GM19025 (cell line): ENCODE measurements around the gene CCDC167.
"Not testable (repeated sequence)": the region's sequence is repeated elsewhere in the genome, so short reads cannot be mapped to it uniquely, and the experiment has no call there.

Experiments used
- ATAC-seq: cut with Tn5 transposase; IDR thresholded peaks from one replicate; pipeline ENCODE4 v1.9.1; 2021; ENCODE audit warnings: mild to moderate bottlenecking, low read depth, moderate library complexity; ENCODE audit not compliant: unreplicated experiment

CCDC167 gene

GRCh38 chr6:37512400-37513011, 12.8 kb upstream of the CCDC167 start:
- no peak for ATAC-seq

DNA sequence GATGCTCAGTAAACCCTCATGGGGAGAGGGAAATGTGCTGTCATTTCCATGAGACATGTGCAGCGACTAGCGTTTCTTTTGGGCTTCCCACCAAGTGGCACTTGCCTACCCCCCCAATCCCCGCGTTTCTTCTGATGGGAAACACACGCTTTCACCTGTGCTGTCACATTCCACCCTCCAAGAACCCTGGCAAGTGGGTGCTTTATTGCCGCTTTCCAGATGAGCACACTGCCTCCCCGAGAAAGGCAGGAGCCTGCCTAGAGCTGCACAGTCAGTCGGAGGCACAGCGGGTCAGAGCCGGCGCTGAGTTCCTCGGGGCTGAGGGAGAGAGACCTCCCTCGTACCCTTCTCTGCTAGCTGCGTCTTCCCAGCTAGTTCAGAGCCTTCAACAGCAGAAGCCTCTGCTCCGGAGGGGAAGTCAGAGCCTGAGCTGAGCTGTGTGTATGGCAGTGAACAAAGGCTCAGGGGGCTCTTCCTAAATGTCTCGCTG, 12.3 kb upstream of the CCDC167 start:
- ATAC-seq, result no peak

DNA sequence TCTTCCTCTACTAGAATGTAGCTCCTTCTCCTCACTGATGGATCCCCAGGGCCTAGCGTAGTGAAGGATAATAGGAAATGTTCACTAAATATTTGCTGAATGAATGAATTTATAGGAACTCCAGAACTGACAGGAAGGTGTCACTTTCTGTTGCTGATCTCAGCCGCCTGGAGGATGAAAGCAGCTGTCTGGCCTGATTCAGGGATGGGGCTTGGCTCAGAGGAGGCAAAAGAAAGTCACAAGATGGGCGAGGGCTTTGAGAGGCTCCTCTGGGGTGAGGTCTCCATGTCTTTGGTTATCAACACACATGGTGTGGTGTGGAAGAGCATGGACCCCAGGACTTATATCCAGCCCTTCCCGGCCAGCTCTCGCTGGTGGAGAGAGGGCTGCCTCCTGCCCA, 11.5 kb upstream of the CCDC167 start:
- no peak for ATAC-seq

DNA sequence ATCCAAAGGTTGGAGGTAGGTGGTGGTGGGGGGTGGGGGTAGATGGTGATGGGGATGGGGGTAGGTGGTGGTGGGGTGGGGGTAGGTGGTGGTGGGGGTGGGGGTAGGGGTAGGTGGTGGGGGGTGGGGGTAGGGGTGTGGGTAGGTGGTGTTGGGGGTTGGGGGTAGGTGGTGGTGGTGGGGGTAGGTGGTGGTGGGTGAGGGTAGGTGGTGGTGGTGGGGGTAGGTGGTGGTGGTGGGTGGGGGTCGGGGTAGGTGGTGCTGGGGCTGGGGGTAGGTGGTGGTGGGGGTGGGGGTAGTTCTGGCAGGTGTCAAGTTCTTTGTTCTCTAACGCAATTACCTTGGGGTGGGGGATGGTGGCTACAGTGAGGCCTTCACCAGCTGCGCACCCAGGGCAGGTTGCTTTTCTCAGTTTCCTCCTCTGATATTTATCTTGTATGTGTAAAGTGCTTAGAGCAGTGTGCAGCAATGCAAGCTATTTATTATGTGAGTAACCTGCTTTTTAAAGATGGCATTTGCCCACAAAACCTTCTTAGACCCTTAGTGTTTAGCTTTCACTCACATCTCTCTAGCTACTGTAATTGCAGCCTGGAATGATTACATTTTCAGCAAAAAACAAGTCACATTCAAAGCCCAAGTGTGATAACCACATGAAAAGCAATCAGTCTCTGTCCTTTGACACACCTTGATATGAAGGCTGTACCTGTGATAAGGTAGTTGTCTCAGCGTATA, 8.2 kb upstream of the CCDC167 start:
- ATAC-seq, result no peak

- ATAC-seq, result no peak
These were observed 7.4 kb upstream of the CCDC167 start for GRCh38 chr6:37507077-37507476.

- no peak for ATAC-seq
These were observed 6.8 kb upstream of the CCDC167 start for GRCh38 chr6:37506479-37506878.

GRCh38 chr6:37504024-37504423, 4.3 kb upstream of the CCDC167 start:
- ATAC-seq, result no peak

- no peak for ATAC-seq
These were observed 3.7 kb upstream of the CCDC167 start for GRCh38 chr6:37503309-37503965.

DNA sequence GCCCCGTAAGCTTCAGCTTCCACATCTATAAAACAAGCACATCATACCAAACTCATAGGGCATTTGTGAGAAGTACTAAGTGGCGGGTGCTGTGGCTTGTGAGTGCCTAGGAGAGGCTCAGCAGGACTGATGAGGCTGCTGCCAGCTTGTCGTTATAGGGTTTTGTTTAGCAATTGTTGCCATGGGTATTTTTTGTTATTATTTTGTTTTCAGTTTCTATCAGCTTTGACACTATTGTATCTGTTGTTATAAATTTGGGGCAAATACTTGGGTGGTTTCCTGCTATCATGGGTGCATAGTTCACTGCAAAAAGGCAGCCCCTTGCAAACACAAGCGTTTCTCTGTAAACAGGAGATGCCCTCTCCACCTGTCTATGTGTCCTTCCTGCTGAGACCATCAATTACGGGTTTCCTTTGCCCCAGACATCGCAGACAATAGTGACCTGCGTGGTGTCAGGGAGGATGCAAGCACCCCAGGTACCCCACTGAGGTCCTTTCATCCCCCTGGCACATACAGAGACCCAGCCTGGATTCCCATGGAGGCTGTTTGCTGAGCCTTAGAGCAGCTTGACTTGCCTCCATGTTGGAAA, 3.1 kb upstream of the CCDC167 start:
- ATAC-seq, result no peak

DNA sequence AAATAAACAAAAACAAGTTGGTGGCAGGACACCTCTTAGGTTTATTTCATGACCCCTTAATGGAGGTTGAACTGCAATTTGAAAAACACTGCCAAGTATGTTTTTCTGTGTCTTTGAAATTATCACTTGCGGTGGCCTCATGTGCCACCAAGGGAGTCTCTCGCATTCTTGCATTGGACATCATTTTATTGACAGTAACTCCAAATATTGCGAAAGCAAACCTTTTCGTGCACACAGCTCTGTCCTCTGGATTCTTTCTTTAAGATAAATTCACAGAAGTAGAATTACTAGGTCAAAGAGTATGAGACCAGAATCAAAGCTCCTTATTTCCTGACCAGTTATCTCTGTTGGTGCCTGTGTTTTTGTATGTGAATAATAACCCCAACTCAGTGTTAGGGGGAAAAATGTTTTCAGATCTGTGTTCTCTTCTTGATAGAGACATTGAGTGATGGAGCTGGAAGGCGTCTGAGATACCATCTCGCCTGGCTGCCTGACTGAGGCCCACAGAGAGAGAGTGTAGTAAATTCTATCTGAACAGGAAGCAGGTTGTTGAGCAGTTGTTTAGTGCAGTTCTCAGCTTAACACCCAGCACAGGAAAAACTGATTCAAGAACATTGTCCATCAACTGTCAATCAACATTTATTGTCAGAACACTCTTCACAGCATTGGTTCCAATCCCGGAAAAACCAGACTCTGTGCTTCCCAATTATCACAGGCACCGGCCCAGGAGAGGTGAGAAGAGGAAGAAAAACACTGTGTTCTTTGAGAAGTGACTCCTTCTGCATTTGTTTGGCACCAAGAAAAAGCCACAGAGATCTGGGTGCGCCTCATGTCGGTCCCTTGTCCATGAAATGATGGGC, 2.2 kb upstream of the CCDC167 start:
- ATAC-seq, result no peak

DNA sequence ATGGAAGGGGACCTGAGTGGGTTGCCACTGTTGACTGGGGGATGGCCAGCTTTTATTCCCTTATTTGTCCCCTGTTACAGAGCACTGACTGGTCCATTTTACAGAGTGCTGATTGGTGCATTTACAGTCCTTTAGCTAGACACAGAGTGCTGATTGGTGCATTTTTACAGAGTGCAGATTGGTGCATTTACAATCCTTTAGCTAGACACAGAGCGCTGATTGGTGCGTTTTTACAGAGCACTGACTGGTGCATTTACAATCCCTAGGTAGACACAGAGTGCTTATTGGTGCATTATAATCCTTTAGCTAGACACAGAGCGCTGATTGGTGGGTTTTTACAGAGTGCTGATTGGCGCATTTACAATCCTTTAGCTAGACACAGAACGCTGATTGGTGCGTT, 1.2 kb upstream of the CCDC167 start:
- ATAC-seq, result not testable (repeated sequence)

GRCh38 chr6:37500294-37500608, 558 bp upstream of the CCDC167 start:
- ATAC-seq, result no peak

DNA sequence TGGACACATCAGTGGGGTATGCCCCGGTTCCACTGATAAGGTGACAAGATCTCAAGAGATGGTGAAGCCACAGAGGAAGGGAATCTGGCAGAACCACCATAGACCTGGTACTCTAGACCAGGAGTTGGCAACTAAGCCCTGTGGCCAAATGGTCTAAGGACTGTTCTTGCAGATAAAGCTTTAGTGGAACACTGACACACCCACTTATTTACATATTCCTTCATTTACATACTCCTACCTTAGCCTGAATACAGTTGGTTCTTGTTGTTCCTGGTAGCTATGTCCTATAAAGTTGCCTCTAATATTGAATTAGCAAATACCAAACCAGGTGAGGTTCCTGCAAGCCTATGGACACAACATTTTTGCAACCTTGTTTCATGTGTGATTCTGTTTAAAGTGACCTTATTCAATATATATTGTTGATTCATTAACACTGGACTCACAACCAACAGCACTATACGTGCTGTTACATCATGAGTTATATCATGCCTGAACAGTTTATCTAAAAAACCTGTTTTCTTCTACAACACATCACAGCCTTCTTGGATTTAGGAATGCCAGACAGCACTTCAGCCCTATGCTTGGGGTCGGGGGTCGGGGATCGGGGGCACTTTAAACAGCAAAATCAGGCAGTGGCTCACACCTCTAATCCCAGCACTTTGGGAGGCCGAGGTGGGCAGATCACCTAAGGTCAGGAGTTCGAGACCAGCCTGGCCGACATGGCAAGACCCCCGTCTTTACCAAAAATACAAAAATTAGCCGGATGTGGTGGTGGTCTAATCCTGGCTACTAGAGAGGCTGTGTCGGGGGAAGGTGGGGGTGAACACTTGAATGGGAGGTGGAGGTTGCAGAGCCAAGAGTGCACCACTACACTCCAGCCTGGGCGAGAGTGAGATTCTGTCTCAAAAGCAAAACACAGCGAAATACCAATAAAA, 2.5 kb downstream of the CCDC167 start:
- no peak for ATAC-seq

DNA sequence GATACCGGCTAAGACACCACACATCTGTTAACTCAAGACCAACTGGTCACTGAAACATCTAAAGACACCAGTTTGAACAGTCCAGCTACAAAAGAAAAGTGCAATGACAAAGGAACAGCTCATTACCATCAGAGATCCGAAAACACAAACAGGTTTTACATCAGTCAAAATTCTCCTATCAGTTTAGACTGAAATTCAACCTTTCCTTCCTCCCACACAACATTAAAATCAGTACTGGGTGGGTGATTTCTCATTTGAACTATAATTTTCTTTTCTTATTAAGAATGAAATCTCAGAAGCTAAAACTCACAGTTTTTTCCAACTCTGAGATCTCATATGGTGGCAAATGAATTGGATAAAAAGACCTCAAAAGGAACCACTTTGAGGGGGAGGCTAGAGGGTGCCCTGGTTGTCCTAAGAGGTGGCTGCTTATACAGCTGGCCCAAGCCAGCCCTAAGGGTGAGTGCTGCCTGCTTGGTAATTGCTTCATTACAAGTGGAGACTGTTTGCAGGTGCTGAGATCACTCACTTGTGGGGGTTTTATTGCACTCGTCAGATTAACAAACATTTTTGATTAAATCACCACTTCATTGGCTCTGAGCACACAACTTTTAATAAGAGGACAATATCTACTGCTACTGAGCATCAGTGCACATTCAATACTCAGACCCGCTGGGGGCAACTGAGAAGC, 4.3 kb downstream of the CCDC167 start:
- no peak for ATAC-seq

GRCh38 chr6:37493661-37493995, 6.1 kb downstream of the CCDC167 start:
- no peak for ATAC-seq

- ATAC-seq, result no peak
These were observed 6.6 kb downstream of the CCDC167 start for GRCh38 chr6:37492991-37493660.

GRCh38 chr6:37492236-37492972, 7.3 kb downstream of the CCDC167 start:
- no peak for ATAC-seq

GRCh38 chr6:37491830-37492208, 7.9 kb downstream of the CCDC167 start:
- no peak for ATAC-seq
